ENCODE data around the gene CTBP2. TPM values are rescaled to one million over a fixed set of nuclear protein-coding genes. Genes with fewer than 3 reads are reported as not detected.

CTBP2 gene
- total RNA-seq, 1 experiment from 2014 or later, result 125 TPM

GRCh38 chr10:124995605-124996004, 164.8 kb downstream of the CTBP2 start:
- in situ Hi-C loops (cut with HindIII; ENCODE audit: low pct_unique_long_range_greater_than_20kb, low sequenced_read_pairs) (no loop called here), intact Hi-C loops (cut with micrococcal nuclease; ENCODE audit: unreplicated experiment) (no loop called here)
- Histone ChIP-seq H3K4me3 (ENCODE audit: low read depth in 2 of 2, low read length in 2 of 2) (no peak overlapping the region), H3K4me1 (ENCODE audit: control insufficient read depth, insufficient read depth, low read length) (no peaks in the 10 kb centered on the region), H3K27ac (ENCODE audit: low read length) (no peak overlapping the region), H3K36me3 (ENCODE audit: control insufficient read depth, insufficient read depth, low read length) (peaks cover 13% of the 10 kb centered on the region), H3K9me3 (ENCODE audit: control insufficient read depth, insufficient read depth, low read depth, low read length) (no peaks in the 10 kb centered on the region), H3K27me3 (ENCODE audit: control insufficient read depth, insufficient read depth, low read length) (no peaks in the 10 kb centered on the region)
- ATAC-seq, result no peak
- DNase-seq (ENCODE audit: low read depth, low spot score), result no peak
- TF ChIP-seq TCF7L2 (IDR thresholded peaks at IDR 0.05; ENCODE audit: low read depth, low read length) (no peak), POLR2AphosphoS5 (IDR thresholded peaks at IDR 0.05; ENCODE audit: low read depth, low read length) (no peak), SIN3A (IDR thresholded peaks at IDR 0.05; ENCODE audit: borderline replicate concordance, insufficient read depth, low read depth, low read length) (no peak)
- TF ChIP-seq, protein P1, sequence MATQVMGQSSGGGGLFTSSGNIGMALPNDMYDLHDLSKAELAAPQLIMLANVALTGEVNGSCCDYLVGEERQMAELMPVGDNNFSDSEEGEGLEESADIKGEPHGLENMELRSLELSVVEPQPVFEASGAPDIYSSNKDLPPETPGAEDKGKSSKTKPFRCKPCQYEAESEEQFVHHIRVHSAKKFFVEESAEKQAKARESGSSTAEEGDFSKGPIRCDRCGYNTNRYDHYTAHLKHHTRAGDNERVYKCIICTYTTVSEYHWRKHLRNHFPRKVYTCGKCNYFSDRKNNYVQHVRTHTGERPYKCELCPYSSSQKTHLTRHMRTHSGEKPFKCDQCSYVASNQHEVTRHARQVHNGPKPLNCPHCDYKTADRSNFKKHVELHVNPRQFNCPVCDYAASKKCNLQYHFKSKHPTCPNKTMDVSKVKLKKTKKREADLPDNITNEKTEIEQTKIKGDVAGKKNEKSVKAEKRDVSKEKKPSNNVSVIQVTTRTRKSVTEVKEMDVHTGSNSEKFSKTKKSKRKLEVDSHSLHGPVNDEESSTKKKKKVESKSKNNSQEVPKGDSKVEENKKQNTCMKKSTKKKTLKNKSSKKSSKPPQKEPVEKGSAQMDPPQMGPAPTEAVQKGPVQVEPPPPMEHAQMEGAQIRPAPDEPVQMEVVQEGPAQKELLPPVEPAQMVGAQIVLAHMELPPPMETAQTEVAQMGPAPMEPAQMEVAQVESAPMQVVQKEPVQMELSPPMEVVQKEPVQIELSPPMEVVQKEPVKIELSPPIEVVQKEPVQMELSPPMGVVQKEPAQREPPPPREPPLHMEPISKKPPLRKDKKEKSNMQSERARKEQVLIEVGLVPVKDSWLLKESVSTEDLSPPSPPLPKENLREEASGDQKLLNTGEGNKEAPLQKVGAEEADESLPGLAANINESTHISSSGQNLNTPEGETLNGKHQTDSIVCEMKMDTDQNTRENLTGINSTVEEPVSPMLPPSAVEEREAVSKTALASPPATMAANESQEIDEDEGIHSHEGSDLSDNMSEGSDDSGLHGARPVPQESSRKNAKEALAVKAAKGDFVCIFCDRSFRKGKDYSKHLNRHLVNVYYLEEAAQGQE (IDR thresholded peaks at IDR 0.05; ENCODE audit: insufficient read depth in 1 of 2, low read depth in 2 of 2, low read length in 1 of 2), result no peak
- TF ChIP-seq, protein P2, sequence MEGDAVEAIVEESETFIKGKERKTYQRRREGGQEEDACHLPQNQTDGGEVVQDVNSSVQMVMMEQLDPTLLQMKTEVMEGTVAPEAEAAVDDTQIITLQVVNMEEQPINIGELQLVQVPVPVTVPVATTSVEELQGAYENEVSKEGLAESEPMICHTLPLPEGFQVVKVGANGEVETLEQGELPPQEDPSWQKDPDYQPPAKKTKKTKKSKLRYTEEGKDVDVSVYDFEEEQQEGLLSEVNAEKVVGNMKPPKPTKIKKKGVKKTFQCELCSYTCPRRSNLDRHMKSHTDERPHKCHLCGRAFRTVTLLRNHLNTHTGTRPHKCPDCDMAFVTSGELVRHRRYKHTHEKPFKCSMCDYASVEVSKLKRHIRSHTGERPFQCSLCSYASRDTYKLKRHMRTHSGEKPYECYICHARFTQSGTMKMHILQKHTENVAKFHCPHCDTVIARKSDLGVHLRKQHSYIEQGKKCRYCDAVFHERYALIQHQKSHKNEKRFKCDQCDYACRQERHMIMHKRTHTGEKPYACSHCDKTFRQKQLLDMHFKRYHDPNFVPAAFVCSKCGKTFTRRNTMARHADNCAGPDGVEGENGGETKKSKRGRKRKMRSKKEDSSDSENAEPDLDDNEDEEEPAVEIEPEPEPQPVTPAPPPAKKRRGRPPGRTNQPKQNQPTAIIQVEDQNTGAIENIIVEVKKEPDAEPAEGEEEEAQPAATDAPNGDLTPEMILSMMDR (IDR thresholded peaks at IDR 0.05), result no peak
- ChIA-PET POLR2A (no interaction called here), CTCF (no interaction called here)
- BruUV-seq (replicated peaks), result TSS peak; percentile 54

DNA sequence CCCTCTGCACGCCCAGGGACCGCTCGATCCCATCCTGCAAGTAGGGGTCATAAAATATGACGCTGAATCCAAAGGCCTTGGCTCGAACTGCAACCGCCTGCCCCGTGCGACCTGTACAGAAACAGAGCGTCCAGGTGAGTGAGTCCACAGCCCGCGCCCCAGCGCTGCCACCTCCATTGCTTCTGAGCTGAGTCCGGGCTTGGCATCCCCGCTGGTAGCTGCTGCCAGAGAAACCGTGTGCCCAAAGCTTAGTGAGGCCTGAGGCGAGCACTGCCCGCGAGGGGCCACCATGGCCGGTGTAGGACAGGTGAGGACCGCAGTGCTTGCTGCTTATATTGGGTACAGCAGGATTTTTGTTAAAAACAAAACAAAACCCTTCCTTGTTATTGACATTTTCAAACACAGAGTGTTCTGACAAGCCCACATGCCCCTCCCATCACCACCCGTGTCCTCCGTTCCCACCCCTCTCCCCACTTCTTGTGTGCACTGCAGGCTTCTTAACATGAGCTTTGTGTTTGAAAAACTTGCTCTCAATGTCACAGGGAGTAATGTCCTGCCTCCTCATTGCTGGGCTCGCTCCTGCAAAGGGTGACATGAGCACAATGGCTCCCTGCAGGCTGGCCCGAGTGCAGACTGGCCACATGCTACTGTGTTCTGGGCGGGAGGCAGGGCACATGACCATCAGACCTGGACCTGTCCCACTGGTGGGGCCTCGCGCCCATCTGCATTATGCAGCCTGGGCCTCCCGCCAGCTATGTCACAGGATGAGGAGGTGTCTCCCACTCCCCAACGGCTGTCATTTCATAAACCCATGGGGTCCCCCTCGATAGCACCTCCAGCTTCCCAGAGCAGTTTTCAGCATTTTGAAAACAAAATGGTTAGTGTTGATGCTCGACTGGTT, 165.5 kb downstream of the CTBP2 start:
- Histone ChIP-seq H3K27me3 (ENCODE audit: control insufficient read depth, insufficient read depth, low read length) (no peaks in the 10 kb centered on the region), H3K4me3 (ENCODE audit: low read depth in 2 of 2, low read length in 2 of 2) (no peak overlapping the region), H3K27ac (ENCODE audit: low read length) (no peak overlapping the region), H3K9me3 (ENCODE audit: control insufficient read depth, insufficient read depth, low read depth, low read length) (no peaks in the 10 kb centered on the region), H3K4me1 (ENCODE audit: control insufficient read depth, insufficient read depth, low read length) (no peaks in the 10 kb centered on the region), H3K36me3 (ENCODE audit: control insufficient read depth, insufficient read depth, low read length) (peaks cover 16% of the 10 kb centered on the region)
- ChIA-PET POLR2A (no interaction called here), CTCF (no interaction called here)
- no peak for ATAC-seq
- BruUV-seq (replicated peaks), result no TSS peak
- no peak for TF ChIP-seq TCF7L2 (IDR thresholded peaks at IDR 0.05; ENCODE audit: low read depth, low read length)
- TF ChIP-seq, protein P2 (IDR thresholded peaks at IDR 0.05), result no peak
- 0 out of 2 replicates have a peak, but pooled peaks have one; percentile 27 for TF ChIP-seq POLR2AphosphoS5 (IDR thresholded peaks at IDR 0.05; ENCODE audit: low read depth, low read length)
- intact Hi-C loops (cut with micrococcal nuclease; ENCODE audit: unreplicated experiment), result no loop called here
- in situ Hi-C loops (cut with HindIII; ENCODE audit: low pct_unique_long_range_greater_than_20kb, low sequenced_read_pairs), result no loop called here
- DNase-seq (ENCODE audit: low read depth, low spot score), result no peak

Measured in Panc1 (cell line).